GM19468 (cell line): ENCODE results near the gene CFAP90.

Experiments
- ATAC-seq: cut with Tn5 transposase; IDR thresholded peaks from one replicate; pipeline ENCODE4 v1.9.1; 2021; ENCODE audit warnings: mild to moderate bottlenecking, moderate library complexity, moderate number of reproducible peaks; ENCODE audit not compliant: unreplicated experiment; ENCODE audit errors: extremely low read depth

The CFAP90 gene

DNA sequence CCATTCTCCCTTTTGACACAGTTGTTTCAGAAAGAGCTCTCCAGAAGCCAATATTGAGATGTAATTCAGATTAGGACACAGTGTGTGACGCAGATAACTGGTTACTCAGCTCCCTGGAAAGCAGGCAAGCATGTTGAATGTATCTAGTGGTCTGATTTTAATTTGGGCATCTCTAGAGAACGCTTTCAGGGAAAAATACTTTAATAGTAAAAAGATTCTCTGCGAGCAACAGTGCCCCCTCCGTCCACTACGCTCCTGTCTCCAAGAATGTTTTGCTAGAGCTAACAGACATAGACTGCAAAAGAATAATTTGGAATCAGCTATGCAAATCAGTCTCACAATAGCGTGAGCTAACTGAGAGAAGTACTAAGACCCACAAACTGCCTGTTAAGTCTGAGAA lies 23.3 kb downstream of the CFAP90 start:
- no peak for ATAC-seq

DNA sequence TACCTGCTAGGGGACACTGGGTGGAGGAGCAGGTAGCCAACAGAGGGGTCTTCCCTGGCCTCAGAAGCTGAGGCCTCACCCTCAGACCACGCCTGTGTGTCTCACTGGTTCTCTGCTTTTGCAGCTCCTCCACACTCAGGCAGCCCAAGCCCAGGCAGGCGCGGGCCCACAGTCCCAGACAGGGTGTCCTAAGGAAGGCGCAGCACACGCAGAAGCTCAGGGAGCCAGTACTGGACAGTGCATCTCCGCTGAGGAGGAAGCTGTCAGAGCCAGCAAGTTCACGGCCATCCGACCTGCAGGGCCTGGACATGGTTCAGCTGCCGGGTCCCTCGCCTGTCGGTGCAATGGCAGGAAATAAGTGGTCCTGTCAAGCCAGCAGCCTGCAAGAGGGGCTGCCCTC lies 25.3 kb downstream of the CFAP90 start:
- no peak for ATAC-seq

DNA sequence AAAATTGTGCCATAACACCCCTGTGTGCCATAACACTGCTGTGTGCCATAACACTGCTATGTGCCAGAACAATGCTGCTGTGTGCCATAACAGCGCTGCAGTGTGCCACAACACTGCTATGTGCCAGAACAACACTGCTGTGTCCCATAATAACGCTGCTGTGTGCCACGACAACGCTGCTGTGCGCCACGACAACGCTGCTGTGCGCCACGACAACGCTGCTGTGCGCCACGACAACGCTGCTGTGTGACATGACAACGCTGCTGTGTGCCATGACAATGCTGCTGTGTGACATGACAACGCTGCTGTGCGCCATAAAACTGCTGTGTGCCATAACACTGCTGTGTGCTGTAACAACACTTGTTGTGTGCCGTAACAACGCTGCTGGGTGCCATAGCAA lies 25.9 kb downstream of the CFAP90 start:
- ATAC-seq = no peak

DNA sequence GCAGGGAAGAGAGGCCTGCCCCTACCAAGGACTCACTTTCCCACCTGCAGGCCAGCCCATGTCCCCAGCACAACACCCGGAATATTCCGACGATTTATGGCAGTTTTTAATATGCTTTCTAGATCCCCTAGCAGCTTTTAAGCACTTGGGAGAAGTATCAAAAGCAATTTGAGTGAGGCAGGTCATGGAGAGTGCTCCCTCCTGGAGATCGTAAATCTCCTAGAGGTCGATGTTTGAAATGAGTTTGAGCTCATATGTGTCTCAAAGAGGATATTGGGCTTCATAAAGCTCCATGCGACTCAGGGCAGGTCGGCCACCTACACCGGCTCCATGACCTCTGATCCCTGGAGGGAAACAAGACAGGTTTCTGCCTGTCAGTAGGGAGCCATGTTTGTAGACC lies 27.3 kb downstream of the CFAP90 start:
- ATAC-seq = no peak

DNA sequence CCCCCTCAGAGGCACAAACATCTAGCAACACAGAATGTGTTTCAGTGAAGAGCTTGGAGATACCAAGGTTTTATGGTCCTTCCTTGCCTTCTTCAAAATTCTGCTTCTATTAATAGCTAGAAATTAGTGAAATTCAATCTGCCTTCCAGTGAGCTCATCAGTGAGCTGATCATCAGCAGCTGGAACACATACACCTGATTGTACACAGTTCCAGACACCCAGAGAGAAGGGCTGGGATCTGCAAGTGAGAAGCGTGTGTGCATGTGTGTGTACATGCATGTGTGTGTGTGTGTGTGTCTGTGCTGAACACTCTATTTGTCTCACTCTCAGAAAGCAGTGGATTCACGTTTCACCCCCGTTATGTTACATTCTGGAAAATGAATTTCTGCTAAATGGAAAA lies 28.5 kb downstream of the CFAP90 start:
- ATAC-seq = no peak

DNA sequence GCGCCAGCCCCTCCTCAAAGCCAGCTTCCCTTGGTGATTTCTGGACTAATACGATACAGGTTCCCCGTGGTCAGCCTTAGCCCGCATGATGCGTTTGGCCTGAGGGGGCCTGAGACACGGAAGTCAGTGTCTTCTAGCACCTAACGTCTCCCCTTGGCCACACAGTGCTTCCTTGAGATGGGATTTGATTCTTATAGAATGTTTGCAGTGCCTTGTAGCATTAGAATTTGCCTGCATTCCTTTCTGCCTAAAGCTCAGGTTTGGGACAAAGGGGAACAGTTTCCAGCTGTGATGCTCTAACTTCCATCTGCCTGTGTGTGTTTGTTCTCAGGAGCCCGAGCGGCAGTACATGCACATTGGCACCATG lies 34.4 kb downstream of the CFAP90 start:
- no peak for ATAC-seq

DNA sequence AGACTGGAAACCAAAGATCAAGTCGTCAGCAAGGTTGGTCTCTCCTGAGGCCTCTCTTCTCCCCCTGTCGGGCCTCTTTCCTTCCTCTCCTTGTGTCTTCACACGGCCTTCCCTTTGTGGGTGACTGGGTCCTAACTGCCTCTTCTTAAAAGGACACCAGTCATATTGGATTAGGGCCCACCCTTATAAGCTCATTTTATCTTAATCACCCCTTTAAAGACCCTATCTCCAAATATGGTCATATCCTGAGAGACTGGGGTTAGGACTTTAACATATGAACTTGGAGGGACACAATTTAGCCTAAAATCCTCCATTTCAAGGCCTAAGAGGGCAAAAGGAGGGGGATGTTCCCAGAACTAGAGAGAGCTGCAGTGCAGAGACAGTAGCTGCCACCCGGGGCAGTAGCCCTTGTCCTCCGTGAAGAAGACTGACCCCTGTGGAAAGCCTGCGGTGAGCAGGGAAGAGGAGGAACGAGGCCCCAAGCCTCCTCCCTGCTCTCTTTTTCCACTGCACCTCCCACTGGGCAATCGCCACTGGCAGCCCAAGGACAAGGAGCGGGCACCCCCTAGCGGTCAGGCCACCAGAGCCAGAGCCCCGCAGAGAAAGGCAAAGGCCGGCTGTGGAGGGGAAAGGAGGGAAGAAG lies 34.9 kb downstream of the CFAP90 start:
- ATAC-seq = peak; percentile 81

DNA sequence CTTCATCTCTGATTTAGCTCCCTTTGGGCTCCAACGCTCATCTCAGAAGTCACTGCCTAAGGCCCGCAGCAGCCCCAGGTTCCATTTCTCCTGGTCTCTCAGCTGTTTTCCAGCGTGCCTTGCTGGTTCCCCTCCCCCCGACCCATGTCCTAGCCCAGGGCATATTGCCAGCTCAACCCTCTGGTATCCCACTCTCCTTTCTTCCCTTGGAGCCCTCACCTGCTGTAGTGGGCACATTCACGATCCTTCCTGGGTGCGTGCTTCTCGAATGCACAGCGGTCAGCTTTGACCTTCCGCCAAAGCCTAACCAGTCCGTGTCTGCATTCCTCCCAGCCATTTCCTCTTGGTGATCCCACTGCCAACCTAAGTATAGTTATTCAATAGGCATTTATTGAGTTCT lies 36.1 kb downstream of the CFAP90 start:
- ATAC-seq = no peak

DNA sequence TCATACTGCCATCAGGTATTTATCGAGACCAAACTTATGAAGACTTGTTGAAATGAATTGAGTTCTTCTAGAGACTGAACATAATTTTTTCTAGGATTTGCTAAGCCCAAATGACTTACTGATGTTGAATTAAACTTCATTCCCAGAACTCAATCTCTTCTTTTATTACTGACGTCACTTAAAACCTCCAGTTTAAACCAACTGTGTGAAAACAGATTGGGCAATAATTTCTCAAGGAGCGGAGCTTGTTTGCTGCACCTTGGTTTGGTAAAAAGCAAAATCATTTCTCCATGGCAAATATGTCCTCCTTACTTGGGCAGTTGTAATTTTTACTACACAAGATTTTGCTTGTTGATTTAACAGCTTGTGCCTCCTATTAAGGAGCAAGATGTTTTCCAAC lies 37.4 kb downstream of the CFAP90 start:
- ATAC-seq = no peak

DNA sequence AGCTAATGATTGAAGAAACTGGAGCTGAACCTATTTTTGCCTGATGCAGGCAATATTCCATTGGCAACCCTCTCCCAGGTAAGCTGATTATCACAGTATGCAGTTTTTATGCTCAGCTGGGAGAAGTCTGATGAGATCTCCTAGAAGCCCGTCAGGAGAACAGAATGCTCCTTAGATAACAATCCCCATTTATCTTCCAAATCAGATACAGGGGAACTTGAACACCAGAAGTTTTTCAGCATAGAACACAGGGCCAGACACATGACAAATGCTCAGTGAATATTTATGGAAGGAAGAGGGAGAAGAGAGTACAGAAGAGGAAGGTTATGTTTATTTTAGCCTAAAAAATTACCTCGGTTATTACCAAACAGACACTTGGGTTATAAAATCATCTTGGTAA lies 37.9 kb downstream of the CFAP90 start:
- no peak for ATAC-seq

DNA sequence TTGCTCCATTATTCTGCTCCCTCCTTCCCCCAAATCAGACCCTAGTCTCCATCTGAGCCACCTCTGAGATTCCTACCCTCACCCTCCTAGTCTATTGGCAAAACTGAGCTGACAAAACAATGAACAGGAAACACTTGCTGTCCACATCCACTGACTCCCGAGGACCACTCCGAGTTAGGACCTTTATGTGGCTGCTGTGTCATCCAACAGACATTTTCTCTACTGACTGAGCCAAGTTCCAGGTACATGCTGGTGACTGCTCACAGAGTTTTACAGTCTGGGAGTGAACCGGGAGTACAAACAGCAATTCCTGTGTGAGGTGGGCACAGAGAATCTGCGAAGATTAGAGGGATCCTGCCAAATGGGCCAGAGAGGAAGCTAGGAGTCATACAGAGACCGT lies 39.2 kb downstream of the CFAP90 start:
- no peak for ATAC-seq

DNA sequence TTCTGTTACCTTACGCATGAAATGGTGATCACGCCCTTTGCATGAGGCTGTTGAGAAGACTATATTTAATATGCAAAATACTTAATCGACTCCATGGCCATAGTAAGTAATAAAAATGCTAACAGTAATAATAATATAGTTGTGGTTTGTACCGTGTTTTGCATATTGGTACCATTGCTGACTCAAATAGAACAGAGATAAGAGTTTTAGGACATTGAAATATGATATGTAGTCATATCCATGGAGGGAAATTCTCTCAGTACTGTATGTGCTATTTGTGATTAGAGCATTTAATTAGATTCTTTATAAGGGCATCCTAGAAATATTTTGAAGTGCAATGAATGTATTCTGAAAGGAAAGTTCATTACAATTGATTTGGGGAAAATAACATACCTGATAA lies 41.9 kb downstream of the CFAP90 start:
- no peak for ATAC-seq

DNA sequence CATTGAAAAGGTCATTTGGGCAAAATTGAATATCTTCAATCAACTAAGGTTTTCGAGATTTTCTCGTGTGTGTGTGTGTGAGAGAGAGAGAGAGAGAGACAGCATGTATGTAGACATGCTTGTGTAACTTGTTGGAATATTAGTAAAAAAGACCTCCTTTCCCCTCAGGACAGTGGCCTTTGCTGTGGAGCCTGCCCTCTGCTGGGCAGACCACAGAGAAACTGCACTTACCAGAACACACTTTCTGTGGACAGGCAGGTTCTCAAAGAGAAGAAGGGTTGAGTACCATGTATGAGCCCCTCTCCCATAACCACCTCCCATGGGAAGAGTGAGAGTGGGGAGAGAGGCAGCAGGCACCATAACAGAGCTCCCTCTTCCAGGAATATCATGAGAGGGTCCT lies 45.6 kb downstream of the CFAP90 start:
- ATAC-seq = no peak

DNA sequence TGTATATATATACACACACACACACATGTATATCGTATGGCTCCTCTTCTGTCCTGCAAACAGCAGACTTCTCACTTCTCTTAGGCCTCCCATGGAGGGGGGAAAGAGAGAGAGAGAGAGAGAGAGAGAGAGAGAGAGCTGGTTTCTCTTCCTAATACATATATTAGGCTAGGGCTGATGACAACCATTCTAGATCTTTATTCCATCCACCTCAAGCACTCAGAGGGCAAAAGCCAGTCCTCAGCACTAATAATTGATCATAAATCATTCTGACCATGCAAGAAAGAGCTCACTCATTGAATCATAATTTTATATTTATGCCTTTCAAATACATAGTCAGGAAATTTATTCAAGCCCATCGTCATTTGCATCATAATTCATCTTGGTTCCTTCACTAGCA lies 47.0 kb downstream of the CFAP90 start:
- no peak for ATAC-seq

DNA sequence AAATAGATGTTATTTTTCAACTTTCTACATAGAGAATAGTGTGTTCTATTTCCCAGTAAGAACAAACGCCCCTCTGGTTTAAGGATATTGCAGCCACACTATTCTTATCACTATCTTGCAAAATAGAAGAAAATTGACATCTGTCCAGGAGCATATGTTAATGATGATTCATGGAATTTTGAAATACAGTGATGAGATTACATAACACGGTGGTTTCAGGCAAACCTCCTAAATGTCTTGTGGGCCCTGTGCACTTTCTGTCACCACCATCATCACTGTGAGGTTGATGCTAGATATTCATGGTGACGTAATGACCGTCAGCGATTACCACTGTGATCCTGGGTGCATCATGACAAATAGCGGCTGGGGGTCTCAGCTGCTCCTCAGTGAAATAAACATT lies 48.1 kb downstream of the CFAP90 start:
- ATAC-seq = no peak

DNA sequence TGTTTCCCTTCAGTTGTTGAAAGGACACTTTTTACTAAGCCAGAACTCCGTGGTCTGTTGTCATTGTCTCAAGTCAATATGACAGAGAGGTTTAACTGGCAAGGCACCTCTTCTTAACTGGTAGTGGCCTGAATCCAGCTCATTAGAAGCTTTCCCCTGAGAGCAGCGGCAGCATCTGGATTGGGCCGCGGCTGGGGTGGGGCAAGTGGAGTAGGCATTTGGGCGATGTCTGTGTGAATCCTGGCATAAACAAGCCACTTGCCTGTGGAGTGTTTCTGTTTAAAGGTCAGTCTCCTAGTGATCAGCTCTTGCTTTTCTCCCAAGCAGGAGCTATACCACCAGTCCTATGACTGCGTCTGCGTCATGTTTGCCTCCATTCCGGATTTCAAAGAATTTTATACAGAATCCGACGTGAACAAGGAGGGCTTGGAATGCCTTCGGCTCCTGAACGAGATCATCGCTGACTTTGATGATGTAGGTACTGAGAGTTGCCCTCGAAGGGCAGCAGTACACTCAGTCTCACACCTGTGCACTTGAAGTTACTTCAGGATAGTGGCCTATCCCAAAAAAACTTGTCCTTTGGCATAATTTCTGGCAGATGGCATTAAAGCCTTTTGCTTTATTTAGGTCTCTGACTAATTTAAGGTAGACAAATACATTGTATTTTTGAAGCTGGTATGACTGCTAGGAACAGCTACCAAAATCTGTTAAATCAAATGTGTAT lies 48.9 kb downstream of the CFAP90 start:
- ATAC-seq = no peak

DNA sequence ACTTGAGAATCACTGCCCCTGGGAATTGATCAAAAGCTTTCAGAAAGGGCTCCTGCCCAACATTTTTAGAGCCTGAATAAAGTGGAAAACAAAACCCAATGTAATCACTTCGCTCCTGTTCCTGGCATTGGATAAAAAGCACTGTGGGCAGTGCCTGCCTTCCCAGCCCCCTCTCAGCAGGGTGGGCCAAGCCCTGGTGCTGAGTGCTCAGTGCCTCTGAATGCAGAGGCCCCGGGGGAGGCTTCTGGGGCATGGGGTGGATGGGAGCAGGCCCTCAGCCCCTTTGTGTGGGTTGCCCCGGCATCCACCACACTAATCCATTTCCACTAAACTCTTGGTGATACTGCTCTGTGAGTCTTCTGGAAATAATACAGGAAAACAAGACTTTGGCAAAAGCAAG lies 55.6 kb downstream of the CFAP90 start:
- no peak for ATAC-seq

DNA sequence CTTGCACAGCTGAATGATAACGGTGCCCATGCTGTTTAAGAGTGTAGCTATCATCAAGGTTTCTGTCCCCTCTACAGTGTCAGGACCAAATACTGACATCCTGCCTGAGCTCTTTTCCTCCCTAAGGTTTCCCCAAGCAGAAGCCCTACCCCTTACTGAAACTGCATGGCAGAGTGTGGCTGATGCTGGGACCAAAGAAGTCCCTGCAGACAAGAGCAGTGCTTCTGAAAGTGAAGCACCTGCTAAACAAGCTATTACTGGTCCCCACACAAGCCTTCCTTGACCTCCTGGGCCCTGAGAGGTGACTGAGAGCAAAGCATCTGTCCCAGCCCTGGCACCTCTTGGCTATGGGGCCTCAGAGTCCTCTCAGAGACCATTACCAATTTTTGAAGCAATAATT lies 56.1 kb downstream of the CFAP90 start:
- no peak for ATAC-seq

DNA sequence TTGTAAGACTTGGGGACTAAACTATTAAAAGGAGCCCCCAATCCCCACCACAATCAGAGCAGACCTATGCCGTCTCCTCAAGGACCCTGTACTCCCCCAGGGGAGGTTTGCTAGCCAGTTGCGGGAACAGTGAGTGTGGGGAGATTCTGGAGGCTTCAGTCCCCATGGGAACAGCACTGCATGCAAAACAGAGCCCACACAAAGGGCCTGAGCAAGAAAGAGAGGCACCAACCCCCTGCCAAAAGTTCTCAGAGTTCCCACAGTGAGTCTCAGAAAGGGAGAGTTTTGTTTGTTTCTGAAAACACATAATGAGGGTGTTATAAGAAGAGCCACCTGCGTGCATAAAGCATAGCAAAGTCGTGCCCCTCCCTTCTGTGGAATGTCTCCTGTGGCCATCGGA lies 56.6 kb downstream of the CFAP90 start:
- no peak for ATAC-seq

DNA sequence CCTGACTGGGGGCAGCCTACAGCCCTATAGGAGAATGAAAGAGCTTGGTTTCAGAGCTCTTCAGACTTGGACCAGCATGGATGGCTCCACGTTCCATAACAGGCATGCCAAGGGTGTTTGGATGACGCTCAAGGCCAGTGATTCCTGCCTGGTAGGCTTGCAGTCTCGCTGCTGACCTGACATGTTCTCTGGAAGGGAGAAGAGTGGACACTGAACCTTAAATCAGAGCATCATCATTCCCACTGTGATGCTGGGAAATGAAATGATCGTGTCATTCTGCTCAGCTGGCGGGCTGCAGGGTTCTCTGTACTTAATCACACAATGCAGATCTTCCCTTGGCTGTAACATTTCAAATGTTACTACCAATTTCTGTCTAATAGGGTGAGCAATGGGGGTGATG lies 57.0 kb downstream of the CFAP90 start:
- no peak for ATAC-seq

DNA sequence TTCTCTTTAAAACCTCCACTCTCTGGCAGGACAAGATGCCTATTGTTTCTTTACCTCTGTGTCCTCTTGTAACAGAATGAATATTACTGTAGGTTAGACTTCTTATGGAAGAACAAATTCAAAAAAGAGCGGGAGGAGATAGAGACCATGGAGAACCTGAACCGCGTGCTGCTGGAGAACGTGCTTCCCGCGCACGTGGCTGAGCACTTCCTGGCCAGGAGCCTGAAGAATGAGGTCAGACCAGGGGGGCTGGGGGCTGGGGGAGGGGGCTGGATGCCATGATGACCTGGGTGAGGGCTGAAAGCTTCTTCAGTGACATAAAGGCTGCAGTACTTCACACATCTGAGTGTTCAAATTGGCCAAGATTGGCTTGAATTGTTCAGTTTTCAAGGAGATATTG lies 61.4 kb downstream of the CFAP90 start:
- ATAC-seq = no peak

DNA sequence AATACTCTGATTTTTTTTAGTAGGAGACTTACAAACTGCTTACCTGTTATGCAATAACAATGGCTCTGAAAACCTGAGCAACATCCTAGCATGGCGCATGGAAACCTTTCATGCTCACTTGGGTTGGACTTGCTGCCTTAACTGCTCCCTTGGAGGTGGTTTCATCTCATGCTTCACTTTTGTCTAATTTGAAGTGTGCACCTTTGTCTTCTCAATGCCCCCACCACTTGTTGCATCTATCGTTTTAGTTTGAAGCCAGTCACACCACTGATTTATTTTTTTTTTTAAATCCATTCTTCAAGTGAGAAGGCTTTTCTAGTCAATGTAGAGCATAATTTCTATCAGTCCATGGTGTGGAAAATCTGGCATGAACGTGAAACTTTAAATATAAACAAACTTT lies 63.2 kb downstream of the CFAP90 start:
- ATAC-seq = no peak
